ENCODE data around the gene ABCA5.

- no peak for TF ChIP-seq CTCF (IDR thresholded peaks at IDR 0.05)
- TF ChIP-seq POLR2A (IDR thresholded peaks at IDR 0.05): no peak
Measured at GRCh38 chr17:69350911-69351310, 24.0 kb upstream of the ABCA5 start.
